CD4-positive, CD25-positive, alpha-beta regulatory T cell (primary cell): ENCODE data around the gene VIPR1. TPM values are rescaled to one million over a fixed set of nuclear protein-coding genes. Genes with fewer than 3 reads are reported as not detected.

Experiments used
- ATAC-seq, 2 donors: fragments of 150-1000 bp; cut with Tn5 transposase; one replicate each; pipeline ENCODE4 v1.10.0; 2021; ENCODE audit warnings: low read depth in 2 of 2, moderate number of reproducible peaks in 2 of 2, moderate library complexity in 1 of 2
- DNase-seq, 3 donors: peaks; one replicate each; pipeline versions ENCODE4 v3.0.0 to v3.0.0-alpha.2; 2012 to 2022; ENCODE audit warnings: mixed read lengths in 1 of 3
- H3K27ac ChIP-seq: one replicate; pipeline ENCODE4 v1.7.0; 2013; ENCODE audit warnings: mild to moderate bottlenecking, low read length; ENCODE audit not compliant: insufficient read depth, poor library complexity, severe bottlenecking
- H3K27me3 ChIP-seq: one replicate; pipeline ENCODE4 v1.7.0; 2013; ENCODE audit warnings: low read length; ENCODE audit not compliant: control insufficient read depth, insufficient read depth
- H3K36me3 ChIP-seq: one replicate; pipeline ENCODE4 v1.7.0; 2013; ENCODE audit warnings: mild to moderate bottlenecking, low read length, moderate library complexity; ENCODE audit not compliant: control insufficient read depth, insufficient read depth
- H3K4me1 ChIP-seq: 2 replicates; pipeline ENCODE4 v1.7.0; 2013; ENCODE audit warnings: mild to moderate bottlenecking, low read length; ENCODE audit not compliant: insufficient read depth, control insufficient read depth, poor library complexity, severe bottlenecking
- H3K4me3 ChIP-seq: one replicate; pipeline ENCODE4 v1.7.0; 2013; ENCODE audit warnings: low read depth, mild to moderate bottlenecking, low read length, moderate library complexity
- H3K9me3 ChIP-seq, 2 experiments: 1 replicate in 1 of 2; 2 replicates in 1 of 2; pipeline ENCODE4 v1.7.0; 2013; ENCODE audit warnings: low read length in 2 of 2, mild to moderate bottlenecking in 1 of 2, moderate library complexity in 1 of 2; ENCODE audit not compliant: control insufficient read depth in 2 of 2
- H3K27ac Mint-ChIP-seq, 3 donors: one replicate each; pipeline ENCODE4 v1.8.0; 2020 to 2022; ENCODE audit warnings: mild to moderate bottlenecking in 3 of 3, mixed read lengths in 3 of 3, moderate library complexity in 2 of 3
- H3K27me3 Mint-ChIP-seq: one replicate; pipeline ENCODE4 v1.8.0; 2022; ENCODE audit warnings: mild to moderate bottlenecking, mixed read lengths
- H3K36me3 Mint-ChIP-seq: one replicate; pipeline ENCODE4 v1.8.0; 2020; ENCODE audit warnings: mixed read lengths
- H3K4me1 Mint-ChIP-seq, 4 donors: one replicate each; pipeline ENCODE4 v1.8.0; 2020 to 2022; ENCODE audit warnings: mixed read lengths in 4 of 4, mild to moderate bottlenecking in 1 of 4
- H3K4me3 Mint-ChIP-seq, 4 donors: one replicate each; pipeline ENCODE4 v1.8.0; 2020 to 2022; ENCODE audit warnings: mild to moderate bottlenecking in 4 of 4, mixed read lengths in 4 of 4, moderate library complexity in 3 of 4
- H3K9me3 Mint-ChIP-seq, 7 donors: one replicate each; pipeline ENCODE4 v1.8.0; 2020 to 2022; ENCODE audit warnings: mixed read lengths in 7 of 7, mild to moderate bottlenecking in 3 of 7, moderate library complexity in 2 of 7
- polyA plus RNA-seq, 4 donors: library from polyadenylated mRNA; unstranded; fragments of 300-500 nt; fragmentation: Illumina TruSeq; gene quantifications; one replicate each; pipeline ENCODE4 v1.2.3, GENCODE V29; 2021
- total RNA-seq: library from RNA; stranded (reverse); gene quantifications from one replicate; pipeline ENCODE4 v1.2.3, GENCODE V29; 2022

The VIPR1 gene
- total and polyA plus RNA-seq, 5 donors from 2014 or later, result 5.0 to 31.2 (median 8.5) TPM

GRCh38 chr3:42529468-42529867, 27.0 kb downstream of the VIPR1 start:
- H3K4me1 ChIP-seq, result peaks cover 59% of the 10 kb centered on the region
- ATAC-seq, result no peak
- peak in 1 of 3 donors; percentile 72 for DNase-seq

GRCh38 chr3:42530073-42530472, 27.6 kb downstream of the VIPR1 start:
- Histone ChIP-seq H3K36me3 (peaks cover 4% of the 10 kb centered on the region), H3K4me3 (peak overlapping the region; percentile 67), H3K27ac (no peak overlapping the region), H3K9me3 (no peaks in the 10 kb centered on the region), H3K27me3 (no peaks in the 10 kb centered on the region), H3K4me1 (peaks cover 59% of the 10 kb centered on the region)
- ATAC-seq (no peak), DNase-seq (no peak)
- no peaks in the 10 kb centered on the region for H3K9me3 Mint-ChIP-seq
- H3K27me3 Mint-ChIP-seq, result no peaks in the 10 kb centered on the region
- H3K36me3 Mint-ChIP-seq, result peaks cover 28% of the 10 kb centered on the region
- H3K27ac Mint-ChIP-seq, result peak overlapping the region; percentile 4 to 88 (median 67)
- H3K4me1 Mint-ChIP-seq, result peaks cover 0 to 90% (median 30%) of the 10 kb centered on the region in 4 donors
- peak overlapping the region; percentile 39 to 72 (median 64) for H3K4me3 Mint-ChIP-seq

More at GRCh38 chr3:42529468-42529867, 27.0 kb downstream of the VIPR1 start:
- Mint-ChIP-seq H3K36me3 (peaks cover 28% of the 10 kb centered on the region), H3K27me3 (no peaks in the 10 kb centered on the region), H3K27ac (peak overlapping the region; percentile 4 to 71 (median 67)), H3K4me1 (peaks cover 0 to 88% (median 30%) of the 10 kb centered on the region in 4 donors), H3K9me3 (no peaks in the 10 kb centered on the region), H3K4me3 (peak overlapping the region in 3 of 4 donors; percentile 58 to 72 (median 71))
- Histone ChIP-seq H3K27ac (no peak overlapping the region), H3K4me3 (peak overlapping the region; percentile 67), H3K27me3 (no peaks in the 10 kb centered on the region), H3K36me3 (peaks cover 4% of the 10 kb centered on the region), H3K9me3 (no peaks in the 10 kb centered on the region)

- Mint-ChIP-seq H3K4me3 (peak overlapping the region in 1 of 4 donors; percentile 11), H3K27ac (no peak overlapping the region), H3K36me3 (peaks cover 28% of the 10 kb centered on the region), H3K9me3 (no peaks in the 10 kb centered on the region), H3K27me3 (no peaks in the 10 kb centered on the region), H3K4me1 (peaks cover 0 to 81% (median 29%) of the 10 kb centered on the region in 4 donors)
- Histone ChIP-seq H3K9me3 (no peaks in the 10 kb centered on the region), H3K4me3 (no peak overlapping the region), H3K27ac (no peak overlapping the region), H3K36me3 (peaks cover 4% of the 10 kb centered on the region), H3K27me3 (no peaks in the 10 kb centered on the region), H3K4me1 (peaks cover 52% of the 10 kb centered on the region)
- no peak for DNase-seq
- no peak for ATAC-seq
Measured at GRCh38 chr3:42531470-42531869, 29.0 kb downstream of the VIPR1 start.

GRCh38 chr3:42532229-42532628, 29.8 kb downstream of the VIPR1 start:
- peaks cover 28% of the 10 kb centered on the region for H3K36me3 Mint-ChIP-seq
- H3K27ac ChIP-seq, result no peak overlapping the region
- peaks cover 4% of the 10 kb centered on the region for H3K36me3 ChIP-seq
- H3K4me1 Mint-ChIP-seq, result peaks cover 0 to 74% (median 22%) of the 10 kb centered on the region in 4 donors
- H3K27me3 ChIP-seq, result no peaks in the 10 kb centered on the region
- H3K9me3 ChIP-seq, result no peaks in the 10 kb centered on the region
- H3K27me3 Mint-ChIP-seq, result no peaks in the 10 kb centered on the region
- peak overlapping the region in 2 of 4 donors; percentile 11 to 36 for H3K4me3 Mint-ChIP-seq
- H3K9me3 Mint-ChIP-seq, result no peaks in the 10 kb centered on the region
- H3K27ac Mint-ChIP-seq, result peak overlapping the region in 2 of 3 donors; percentile 75 to 81
- no peak overlapping the region for H3K4me3 ChIP-seq
- ATAC-seq (no peak), DNase-seq (no peak)
- H3K4me1 ChIP-seq, result peaks cover 44% of the 10 kb centered on the region

GRCh38 chr3:42533161-42533897, 30.9 kb downstream of the VIPR1 start:
- Mint-ChIP-seq H3K4me3 (no peak overlapping the region), H3K27ac (peak overlapping the region; percentile 78 to 90 (median 81)), H3K9me3 (no peaks in the 10 kb centered on the region), H3K4me1 (peaks cover 0 to 64% (median 21%) of the 10 kb centered on the region in 4 donors), H3K36me3 (peaks cover 28% of the 10 kb centered on the region), H3K27me3 (no peaks in the 10 kb centered on the region)
- peaks cover 33% of the 10 kb centered on the region for H3K4me1 ChIP-seq
- no peak for DNase-seq
- no peak overlapping the region for H3K27ac ChIP-seq
- no peaks in the 10 kb centered on the region for H3K27me3 ChIP-seq
- peaks cover 4% of the 10 kb centered on the region for H3K36me3 ChIP-seq
- ATAC-seq, result no peak
- no peak overlapping the region for H3K4me3 ChIP-seq
- no peaks in the 10 kb centered on the region for H3K9me3 ChIP-seq

- Histone ChIP-seq H3K4me3 (no peak overlapping the region), H3K27me3 (no peaks in the 10 kb centered on the region), H3K27ac (no peak overlapping the region), H3K4me1 (peaks cover 13% of the 10 kb centered on the region), H3K36me3 (peaks cover 2% of the 10 kb centered on the region), H3K9me3 (no peaks in the 10 kb centered on the region)
- peak in 1 of 2 donors; percentile 53 for ATAC-seq
- Mint-ChIP-seq H3K27me3 (peaks cover 4% of the 10 kb centered on the region), H3K27ac (peak overlapping the region in 2 of 3 donors; percentile 42 to 60), H3K4me1 (peaks cover 0 to 42% (median 10%) of the 10 kb centered on the region in 4 donors), H3K9me3 (no peaks in the 10 kb centered on the region), H3K4me3 (no peak overlapping the region), H3K36me3 (peaks cover 18% of the 10 kb centered on the region)
- DNase-seq, result peak in 2 of 3 donors; percentile 29 to 76
Measured at GRCh38 chr3:42535981-42536784, 33.7 kb downstream of the VIPR1 start.

GRCh38 chr3:42537350-42537749, 34.9 kb downstream of the VIPR1 start:
- H3K4me3 ChIP-seq, result no peak overlapping the region
- H3K27ac Mint-ChIP-seq, result peak overlapping the region in 2 of 3 donors; percentile 13 to 37
- no peaks in the 10 kb centered on the region for H3K36me3 ChIP-seq

More at GRCh38 chr3:42537350-42537749, 34.9 kb downstream of the VIPR1 start:
- Mint-ChIP-seq H3K36me3 (peaks cover 6% of the 10 kb centered on the region), H3K4me3 (peak overlapping the region in 1 of 4 donors; percentile 9), H3K27me3 (peaks cover 4% of the 10 kb centered on the region), H3K9me3 (no peaks in the 10 kb centered on the region), H3K4me1 (peaks cover 0 to 31% (median 7%) of the 10 kb centered on the region in 4 donors)
- peaks cover 11% of the 10 kb centered on the region for H3K4me1 ChIP-seq
- H3K27me3 ChIP-seq, result no peaks in the 10 kb centered on the region
- no peak overlapping the region for H3K27ac ChIP-seq
- DNase-seq (no peak), ATAC-seq (no peak)
- H3K9me3 ChIP-seq, result no peaks in the 10 kb centered on the region
